Esophagus (tissue), 2 donors: ENCODE data around the gene NFYA. TPM values are rescaled to one million over a fixed set of nuclear protein-coding genes. Genes with fewer than 3 reads are reported as not detected.
A peak's percentile ranks its signal among the peaks of the same experiment; 100 is the strongest.

Experiments used
- H3K27ac ChIP-seq, 2 donors: one replicate each; pipeline ENCODE4 v1.5.1; 2013; ENCODE audit warnings: low read depth in 2 of 2, mild to moderate bottlenecking in 2 of 2, inconsistent platforms in 1 of 2, low read length in 1 of 2, moderate library complexity in 1 of 2
- H3K27me3 ChIP-seq, 2 donors: one replicate each; pipeline ENCODE4 v1.6.1; 2013; ENCODE audit warnings: low read length in 2 of 2, control low read depth in 1 of 2, mild to moderate bottlenecking in 1 of 2; ENCODE audit not compliant: insufficient read depth in 2 of 2, control insufficient read depth in 1 of 2
- H3K36me3 ChIP-seq, 2 donors: one replicate each; pipeline ENCODE4 v1.6.1; 2013; ENCODE audit warnings: low read length in 1 of 2; ENCODE audit not compliant: control insufficient read depth in 2 of 2, insufficient read depth in 2 of 2
- H3K4me1 ChIP-seq, 2 donors: one replicate each; pipeline ENCODE4 v1.6.1; 2013; ENCODE audit warnings: low read length in 1 of 2; ENCODE audit not compliant: control insufficient read depth in 2 of 2, insufficient read depth in 2 of 2
- H3K4me3 ChIP-seq, 2 donors: one replicate each; pipeline ENCODE4 v1.5.1; 2013; ENCODE audit warnings: low read length in 2 of 2, mild to moderate bottlenecking in 2 of 2, low read depth in 1 of 2, moderate library complexity in 1 of 2
- H3K9me3 ChIP-seq, 2 donors: one replicate each; pipeline ENCODE4 v1.6.1; 2013; ENCODE audit warnings: mild to moderate bottlenecking in 2 of 2, low read depth in 1 of 2, low read length in 1 of 2, moderate library complexity in 1 of 2; ENCODE audit not compliant: control insufficient read depth in 2 of 2, insufficient read depth in 1 of 2
- WGBS, 2 donors: extraction: QIAGEN DNeasy Blood & Tissue Kit; methylation state at CpG; one replicate each; pipeline ENCODE4 v1.1.7; 2013; 5-methylcytosine and 5-hydroxymethylcytosine counted together
- polyA plus RNA-seq, 2 donors: library from polyadenylated mRNA; stranded (reverse); fragments of 200-250 nt; gene quantifications; one replicate each; pipeline ENCODE4 v1.2.3, GENCODE V29; 2013
- donor health status: healthy with polysubstance abuse.
- donor health status: Bipolar disorder and iron deficiency.

Gene NFYA
- polyA plus RNA-seq, 2 donors = 5.5 to 6.5 TPM

DNA sequence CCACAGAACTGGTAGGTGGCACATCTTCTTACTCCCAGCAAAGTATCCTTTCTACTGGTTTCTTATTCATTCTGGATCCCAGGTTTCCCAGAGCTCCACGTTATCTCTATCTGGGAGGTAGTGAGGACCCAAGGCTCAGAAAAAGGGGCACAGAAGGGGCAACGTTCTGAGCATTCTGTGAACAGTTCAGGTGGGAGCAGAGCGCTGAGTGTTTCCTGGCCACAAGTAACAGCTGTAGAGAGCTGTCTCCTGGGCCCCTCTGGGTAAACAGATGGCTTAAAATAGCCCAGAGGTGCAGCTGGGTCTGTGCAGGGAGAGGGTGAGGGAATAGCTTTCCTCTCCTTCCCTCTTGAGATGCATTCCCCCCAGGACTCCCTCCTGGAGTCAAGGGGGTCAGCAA is 17.6 kb upstream of the NFYA start:
- WGBS, 2 donors = 45 to 63% methylated on average over 3 of the region's 3 CpGs
- peaks cover 0 to 6% of the 10 kb centered on the region in 2 donors for H3K4me1 ChIP-seq
- no peaks in the 10 kb centered on the region for H3K27me3 ChIP-seq
- no peak overlapping the region for H3K4me3 ChIP-seq
- H3K27ac ChIP-seq = no peak overlapping the region
- H3K36me3 ChIP-seq = no peaks in the 10 kb centered on the region
- no peaks in the 10 kb centered on the region for H3K9me3 ChIP-seq

DNA sequence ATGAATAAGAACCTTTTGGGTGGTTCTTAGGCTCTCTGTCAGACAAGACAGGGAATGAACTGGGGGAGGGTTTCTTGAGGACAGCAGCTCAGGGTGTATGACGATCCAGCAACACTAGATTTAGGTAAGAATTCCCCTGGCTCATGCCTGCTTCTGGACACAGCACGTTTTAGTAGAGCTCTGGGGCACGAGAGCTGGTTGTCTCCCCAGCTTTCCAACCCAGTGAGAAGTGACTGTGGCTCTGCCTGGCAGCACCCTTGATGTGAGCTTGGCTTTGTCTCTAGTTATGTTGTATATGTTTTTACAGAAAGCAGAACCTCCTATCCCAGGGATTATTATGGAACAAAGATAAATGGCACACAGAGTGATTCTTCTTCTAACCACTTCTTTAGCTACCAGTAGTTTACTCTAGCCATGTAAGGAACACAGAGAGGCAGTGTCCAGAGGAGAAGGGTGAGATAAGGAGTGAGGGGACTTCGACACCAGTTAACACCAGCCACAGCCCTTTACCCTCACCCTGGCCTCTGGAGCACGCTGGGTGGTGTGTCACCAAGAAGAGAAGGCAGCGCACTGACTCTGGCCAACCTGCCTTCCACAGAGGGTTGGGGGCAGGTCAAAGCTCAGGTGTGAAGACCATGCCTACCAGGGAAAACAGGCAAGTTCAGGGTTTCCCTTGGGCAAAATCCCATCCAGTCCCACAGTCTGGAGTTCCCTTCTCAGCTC is 15.8 kb upstream of the NFYA start:
- H3K36me3 ChIP-seq = peaks cover 2% of the 10 kb centered on the region in 2 donors
- peaks cover 0 to 6% of the 10 kb centered on the region in 2 donors for H3K4me1 ChIP-seq
- H3K27me3 ChIP-seq = no peaks in the 10 kb centered on the region
- no peaks in the 10 kb centered on the region for H3K9me3 ChIP-seq
- peak overlapping the region in 1 of 2 donors; percentile 26 for H3K27ac ChIP-seq
- H3K4me3 ChIP-seq = no peak overlapping the region
- WGBS, 2 donors = 67 to 74% methylated on average over 6 of the region's 6 CpGs

DNA sequence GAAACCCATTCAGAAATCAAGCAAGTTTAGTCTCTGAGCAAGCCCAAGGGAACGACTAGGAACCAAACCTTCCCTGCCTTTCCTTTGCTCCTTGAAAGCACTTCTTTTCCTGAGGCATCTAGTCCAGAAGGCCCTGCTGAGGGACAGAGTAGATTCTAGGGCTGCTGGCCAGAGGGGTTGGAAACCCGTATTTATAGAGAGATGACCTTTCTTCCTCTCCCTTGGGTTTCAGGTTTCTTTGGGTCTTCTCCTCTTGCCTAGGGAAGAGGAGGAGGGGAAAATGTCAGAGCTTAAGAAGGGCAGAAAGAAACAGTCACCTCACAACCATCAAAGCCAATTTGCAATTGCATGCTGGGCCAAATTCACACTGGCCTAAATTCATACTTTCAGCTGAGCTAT is 14.0 kb upstream of the NFYA start:
- Histone ChIP-seq H3K27ac (no peak overlapping the region), H3K36me3 (peaks cover 2% of the 10 kb centered on the region in 2 donors), H3K9me3 (no peaks in the 10 kb centered on the region), H3K27me3 (no peaks in the 10 kb centered on the region), H3K4me3 (no peak overlapping the region), H3K4me1 (no peaks in the 10 kb centered on the region)
- 69 to 82% methylated on average over 2 of the region's 2 CpGs for WGBS, 2 donors

DNA sequence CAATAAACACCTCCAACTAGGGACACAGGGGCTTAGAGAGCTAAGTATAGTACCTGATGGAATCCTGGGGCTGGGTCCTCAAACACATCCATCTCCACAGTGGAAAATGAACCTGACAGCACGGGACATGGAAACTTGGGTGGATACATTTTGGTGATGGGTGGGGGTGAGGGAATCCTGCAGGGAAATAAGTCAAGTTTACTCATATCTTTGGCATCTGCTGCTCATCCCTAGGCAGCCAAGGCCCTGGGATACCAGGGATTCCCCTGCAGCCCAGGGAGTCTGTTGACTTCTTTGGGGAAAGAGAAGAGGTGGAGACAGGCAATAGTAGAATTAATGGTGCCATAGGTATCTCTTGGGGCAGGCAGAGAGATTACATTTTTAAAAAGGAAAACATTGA is 13.2 kb upstream of the NFYA start:
- Histone ChIP-seq H3K4me3 (no peak overlapping the region), H3K27me3 (no peaks in the 10 kb centered on the region), H3K36me3 (peaks cover 2% of the 10 kb centered on the region in 2 donors), H3K9me3 (no peaks in the 10 kb centered on the region), H3K4me1 (no peaks in the 10 kb centered on the region), H3K27ac (no peak overlapping the region)
- 39 to 57% methylated on average over 1 of the region's 1 CpG for WGBS, 2 donors

DNA sequence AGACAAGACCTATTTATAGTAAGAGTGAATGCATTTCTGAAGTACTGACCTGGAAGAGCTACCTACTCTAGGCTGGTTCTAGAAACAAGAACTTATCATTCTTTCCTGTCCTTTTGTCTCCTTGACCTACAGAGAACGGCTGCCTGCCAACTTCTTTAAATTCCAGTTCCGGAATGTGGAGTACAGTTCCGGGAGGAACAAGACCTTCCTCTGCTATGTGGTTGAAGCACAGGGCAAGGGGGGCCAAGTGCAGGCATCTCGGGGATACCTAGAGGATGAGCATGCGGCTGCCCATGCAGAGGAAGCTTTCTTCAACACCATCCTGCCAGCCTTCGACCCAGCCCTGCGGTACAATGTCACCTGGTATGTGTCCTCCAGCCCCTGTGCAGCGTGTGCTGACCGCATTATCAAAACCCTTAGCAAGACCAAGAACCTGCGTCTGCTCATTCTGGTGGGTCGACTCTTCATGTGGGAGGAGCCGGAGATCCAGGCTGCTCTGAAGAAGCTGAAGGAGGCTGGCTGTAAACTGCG is 11.5 kb upstream of the NFYA start:
- Histone ChIP-seq H3K27me3 (no peaks in the 10 kb centered on the region), H3K9me3 (no peaks in the 10 kb centered on the region), H3K4me1 (no peaks in the 10 kb centered on the region), H3K4me3 (no peak overlapping the region), H3K36me3 (peaks cover 2% of the 10 kb centered on the region in 2 donors), H3K27ac (no peak overlapping the region)
- WGBS, 2 donors = 82 to 83% methylated on average over 13 of the region's 13 CpGs

DNA sequence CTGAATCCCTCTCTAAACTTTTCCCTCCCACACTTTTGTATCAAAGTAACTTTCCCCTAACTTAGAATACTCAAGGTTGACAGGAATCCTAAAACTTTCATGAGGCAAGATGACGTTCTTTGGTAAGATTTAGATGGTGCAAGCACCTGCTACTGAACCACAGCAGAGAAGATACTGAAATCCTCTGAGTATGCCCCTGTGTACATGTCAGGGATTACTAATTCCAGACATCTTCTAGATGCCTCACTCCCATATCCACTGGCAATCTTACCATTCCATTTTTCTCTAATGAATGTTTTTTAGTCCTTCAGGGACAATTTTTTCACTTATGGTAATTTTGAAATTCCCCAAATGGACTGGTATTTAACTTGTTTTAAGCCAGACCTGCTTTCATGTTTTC is 10.7 kb upstream of the NFYA start:
- WGBS, 2 donors = 76 to 94% methylated on average over 1 of the region's 1 CpG

DNA sequence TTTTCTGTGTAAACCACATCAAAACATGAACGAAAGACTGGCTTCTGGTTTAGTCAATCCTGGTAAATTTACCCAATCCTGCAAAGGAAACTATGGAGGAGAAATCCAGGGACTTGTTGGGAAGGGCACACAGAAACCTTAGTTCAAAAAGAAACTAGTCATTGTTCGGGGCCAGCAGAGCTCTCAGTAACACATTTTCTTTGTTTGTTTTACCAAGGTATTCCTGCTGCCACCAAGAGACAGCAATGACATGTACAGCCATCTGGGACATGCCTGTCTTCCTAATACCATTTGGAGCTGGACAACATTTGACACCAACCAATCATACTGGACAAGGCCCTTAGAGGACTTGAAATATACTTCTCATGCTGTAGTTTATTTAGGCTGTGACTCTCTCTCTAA is 8.9 kb upstream of the NFYA start:
- Histone ChIP-seq H3K4me3 (no peak overlapping the region), H3K9me3 (no peaks in the 10 kb centered on the region), H3K27ac (peak overlapping the region in 1 of 2 donors; percentile 2), H3K4me1 (no peaks in the 10 kb centered on the region), H3K36me3 (peaks cover 2% of the 10 kb centered on the region in 2 donors), H3K27me3 (no peaks in the 10 kb centered on the region)
- WGBS, 2 donors = 62 to 84% methylated on average over 2 of the region's 2 CpGs

More for the DNA sequence above, 10.7 kb upstream of the NFYA start:
- Histone ChIP-seq H3K27ac (no peak overlapping the region), H3K4me3 (no peak overlapping the region), H3K9me3 (no peaks in the 10 kb centered on the region), H3K4me1 (no peaks in the 10 kb centered on the region), H3K36me3 (peaks cover 2% of the 10 kb centered on the region in 2 donors), H3K27me3 (no peaks in the 10 kb centered on the region)

DNA sequence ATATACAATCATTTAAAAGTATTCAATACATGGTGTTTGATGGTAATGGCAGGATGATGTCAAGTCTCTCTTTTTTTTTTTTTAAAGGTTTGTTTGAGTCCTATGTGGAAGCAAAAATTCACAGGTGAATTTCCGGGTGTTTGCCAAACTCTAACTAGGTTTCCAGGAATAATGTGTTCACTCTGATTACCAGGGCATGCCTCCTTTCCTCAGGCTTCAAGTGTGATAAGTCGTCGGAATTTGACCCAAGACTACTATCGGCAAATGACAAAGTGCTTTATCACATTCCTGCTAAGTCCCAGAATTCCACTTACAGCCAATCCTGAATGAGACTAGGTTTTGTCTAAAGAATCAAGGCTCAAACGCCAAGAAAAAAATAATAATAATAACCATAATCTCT is 7.9 kb upstream of the NFYA start:
- no peak overlapping the region for H3K4me3 ChIP-seq
- no peaks in the 10 kb centered on the region for H3K27me3 ChIP-seq
- no peaks in the 10 kb centered on the region for H3K9me3 ChIP-seq
- peaks cover 2% of the 10 kb centered on the region in 2 donors for H3K36me3 ChIP-seq
- WGBS, 2 donors = 50 to 75% methylated on average over 5 of the region's 5 CpGs
- H3K27ac ChIP-seq = no peak overlapping the region
- H3K4me1 ChIP-seq = no peaks in the 10 kb centered on the region

DNA sequence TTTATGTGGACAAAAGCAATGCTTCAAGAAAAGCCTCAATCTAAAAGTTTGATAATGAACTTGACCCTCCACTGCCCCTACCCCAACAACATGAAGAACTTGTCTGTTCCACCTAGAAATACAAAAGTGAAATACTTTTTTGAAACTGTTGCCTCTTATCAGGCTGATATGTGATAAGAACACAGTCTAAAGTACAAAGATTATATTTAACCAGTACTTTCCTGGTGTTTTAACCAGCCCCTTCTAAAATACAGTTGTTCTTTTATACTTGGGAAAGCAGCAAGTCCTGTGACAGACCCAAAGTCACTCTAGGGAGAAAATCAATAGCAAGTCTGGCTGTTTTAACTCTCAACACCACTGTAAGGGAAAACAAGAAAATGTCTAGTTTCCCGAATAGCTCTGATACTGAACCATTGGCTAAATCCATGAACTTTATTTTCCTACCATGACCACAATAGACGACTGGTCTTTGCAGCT is 7.2 kb upstream of the NFYA start:
- Histone ChIP-seq H3K4me3 (no peak overlapping the region), H3K9me3 (no peaks in the 10 kb centered on the region), H3K27ac (no peak overlapping the region), H3K36me3 (peaks cover 2% of the 10 kb centered on the region in 2 donors), H3K27me3 (no peaks in the 10 kb centered on the region), H3K4me1 (no peaks in the 10 kb centered on the region)
- WGBS, 2 donors = 82 to 95% methylated on average over 2 of the region's 2 CpGs

DNA sequence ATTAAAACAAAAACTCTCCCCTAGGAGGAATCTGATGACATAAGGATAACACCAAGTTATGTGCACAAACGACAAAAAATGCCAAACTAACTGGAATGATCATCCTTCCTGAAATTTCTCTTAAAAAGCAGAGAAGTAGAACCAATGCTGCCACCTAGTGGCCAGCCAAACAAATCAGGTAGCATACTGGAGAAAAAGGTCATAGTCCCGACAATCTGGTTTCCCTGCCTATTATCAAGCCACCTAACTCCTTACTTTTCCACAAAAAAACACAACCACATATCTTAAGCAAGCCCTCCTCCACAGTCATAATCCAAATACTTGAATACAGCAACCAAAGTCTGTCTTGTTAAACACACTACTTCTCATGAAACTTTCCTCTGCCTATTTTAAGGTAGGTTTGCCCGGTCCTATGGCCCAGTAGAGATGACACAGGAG is 5.9 kb upstream of the NFYA start:
- Histone ChIP-seq H3K27me3 (no peaks in the 10 kb centered on the region), H3K9me3 (no peaks in the 10 kb centered on the region), H3K4me1 (no peaks in the 10 kb centered on the region), H3K27ac (no peak overlapping the region), H3K4me3 (no peak overlapping the region), H3K36me3 (no peaks in the 10 kb centered on the region)
- 28 to 29% methylated on average over 3 of the region's 3 CpGs for WGBS, 2 donors
